Caco-2 (cell line): ENCODE results near the gene NCAPH2. TPM values are rescaled to one million over a fixed set of nuclear protein-coding genes. Genes with fewer than 3 reads are reported as not detected.

Experiments used
- BruUV-seq: library from RNA; stranded (reverse); fragments of 400-500 nt; replicated peaks from 2 replicates; lab custom pipeline; 2021; lab: Mats Ljungman, UMichigan
- CTCF ChIA-PET: fragments of 300-600 bp; sonication (Branson Sonifier 250); formaldehyde crosslinking; loops from one replicate; lab custom pipeline; 2022; ENCODE audit warnings: antibody characterized with exemption; lab: Charles Lee
- POLR2A ChIA-PET: fragments of 300-600 bp; sonication (Branson Sonifier 250); formaldehyde crosslinking; loops from one replicate; lab custom pipeline; 2022; ENCODE audit warnings: antibody characterized with exemption; lab: Charles Lee
- DNase-seq, 2 experiments: peaks; one replicate each; pipeline versions ENCODE4 v3.0.0 to v3.0.0-alpha.2; 2020 to 2022
- H3K27me3 ChIP-seq: replicated peaks from 2 replicates; pipeline ENCODE4 v1.6.0; 2011; ENCODE audit warnings: low read length; ENCODE audit not compliant: control insufficient read depth, insufficient read depth
- H3K36me3 ChIP-seq: 2 replicates; pipeline ENCODE4 v1.5.1; 2011; ENCODE audit warnings: low read length; ENCODE audit not compliant: control insufficient read depth, insufficient read depth
- H3K4me1 ChIP-seq: fragments of 250-450 bp; sonication (Bioruptor Pico); 2 replicates; pipeline ENCODE4 v1.5.1; 2020; ENCODE audit warnings: mild to moderate bottlenecking
- H3K4me3 ChIP-seq: 2 replicates; pipeline ENCODE4 v1.5.1; 2011; ENCODE audit warnings: low read depth, mild to moderate bottlenecking, control low read depth, low read length
- H3K9me3 ChIP-seq: fragments of 250-450 bp; sonication (Bioruptor Pico); 2 replicates; pipeline ENCODE4 v1.5.1; 2020; ENCODE audit warnings: mild to moderate bottlenecking, moderate library complexity
- H3K27ac Mint-ChIP-seq: one replicate; pipeline ENCODE4 v1.8.0; 2022; ENCODE audit warnings: mixed read lengths; ENCODE audit not compliant: unreplicated experiment
- H3K27me3 Mint-ChIP-seq: one replicate; pipeline ENCODE4 v1.8.0; 2022; ENCODE audit warnings: mixed read lengths; ENCODE audit not compliant: insufficient read depth, unreplicated experiment
- H3K36me3 Mint-ChIP-seq: one replicate; pipeline ENCODE4 v1.8.0; 2022; ENCODE audit warnings: mild to moderate bottlenecking, mixed read lengths; ENCODE audit not compliant: insufficient read depth, unreplicated experiment
- H3K4me1 Mint-ChIP-seq: one replicate; pipeline ENCODE4 v1.8.0; 2022; ENCODE audit warnings: low read depth, mixed read lengths; ENCODE audit not compliant: unreplicated experiment
- H3K4me3 Mint-ChIP-seq: one replicate; pipeline ENCODE4 v1.8.0; 2022; ENCODE audit warnings: mild to moderate bottlenecking, moderate library complexity, mixed read lengths; ENCODE audit not compliant: unreplicated experiment
- H3K9me3 Mint-ChIP-seq: one replicate; pipeline ENCODE4 v1.8.0; 2022; ENCODE audit warnings: mixed read lengths; ENCODE audit not compliant: unreplicated experiment
- CTCF ChIP-seq, 2 experiments: fragments of 200-600 bp in 1 of 2; IDR thresholded peaks; 1 replicate in 1 of 2; 2 replicates in 1 of 2; pipeline versions ENCODE4 v1.5.1 to v1.8.0; 2011 to 2022; ENCODE audit warnings: antibody characterized with exemption in 1 of 2, control low read depth in 1 of 2, inconsistent platforms in 1 of 2, low read depth in 1 of 2, low read length in 1 of 2, mild to moderate bottlenecking in 1 of 2, moderate library complexity in 1 of 2; ENCODE audit not compliant: insufficient read depth in 1 of 2, severe bottlenecking in 1 of 2, unreplicated experiment in 1 of 2
- intact Hi-C: fragments of 100-400 bp; cut with micrococcal nuclease; formaldehyde crosslinking; loops from one replicate; pipeline ENCODE4 v1.10.0; 2022; ENCODE audit not compliant: unreplicated experiment
- total RNA-seq: library from RNA; stranded (reverse); gene quantifications from 2 replicates; pipeline ENCODE4 v1.2.3, GENCODE V29; 2022

NCAPH2 gene
- total RNA-seq, 1 experiment from 2014 or later = 88.9 TPM

- no peaks in the 10 kb centered on the region for H3K9me3 Mint-ChIP-seq
- POLR2A ChIA-PET = no interaction called here
- H3K27me3 Mint-ChIP-seq = no peaks in the 10 kb centered on the region
- DNase-seq = no peak
- CTCF ChIA-PET = no interaction called here
- H3K27me3 ChIP-seq = no peaks in the 10 kb centered on the region
- intact Hi-C loops = no loop called here
- H3K4me3 Mint-ChIP-seq = no peak overlapping the region
- no peaks in the 10 kb centered on the region for H3K36me3 ChIP-seq
- H3K27ac Mint-ChIP-seq = no peak overlapping the region
- no peaks in the 10 kb centered on the region for H3K36me3 Mint-ChIP-seq
- no TSS peak for BruUV-seq
- TF ChIP-seq CTCF (IDR thresholded peaks at IDR 0.05; ENCODE audit: insufficient read depth in 1 of 2, low read depth in 1 of 2, low read length in 1 of 2, severe bottlenecking in 1 of 2, unreplicated experiment in 1 of 2) = no peak
- H3K4me1 ChIP-seq = peaks cover 6% of the 10 kb centered on the region; the same call in 1 of the 2 replicates
- no peaks in the 10 kb centered on the region for H3K4me1 Mint-ChIP-seq
- no peaks in the 10 kb centered on the region for H3K9me3 ChIP-seq
- no peak overlapping the region for H3K4me3 ChIP-seq
Observed at GRCh38 chr22:50573491-50574382, 65.7 kb downstream of the NCAPH2 start.

GRCh38 chr22:50574383-50574755 lies 66.3 kb downstream of the NCAPH2 start:
- CTCF ChIA-PET = interaction anchor here (2.5 kb wide), 1 partner anchor 46 kb away, joined by 14 read pairs; no protein-coding TSS in a partner anchor

More at GRCh38 chr22:50574383-50574755, 66.3 kb downstream of the NCAPH2 start:
- DNase-seq = no peak
- POLR2A ChIA-PET = no interaction called here
- H3K27me3 ChIP-seq = no peaks in the 10 kb centered on the region
- H3K4me1 Mint-ChIP-seq = no peaks in the 10 kb centered on the region
- no peak for TF ChIP-seq CTCF (IDR thresholded peaks at IDR 0.05; ENCODE audit: insufficient read depth in 1 of 2, low read depth in 1 of 2, low read length in 1 of 2, severe bottlenecking in 1 of 2, unreplicated experiment in 1 of 2)
- no peak overlapping the region for H3K4me3 Mint-ChIP-seq
- no peaks in the 10 kb centered on the region for H3K9me3 ChIP-seq
- no TSS peak for BruUV-seq
- 0 out of 2 replicates have a peak, but pooled peaks cover under 1% of the 10 kb centered on the region for H3K4me1 ChIP-seq
- H3K27ac Mint-ChIP-seq = no peak overlapping the region
- no peaks in the 10 kb centered on the region for H3K9me3 Mint-ChIP-seq
- H3K4me3 ChIP-seq = no peak overlapping the region
- H3K36me3 ChIP-seq = peaks cover 1% of the 10 kb centered on the region; the same call in 1 of the 2 replicates
- H3K36me3 Mint-ChIP-seq = no peaks in the 10 kb centered on the region
- intact Hi-C loops = no loop called here
- no peaks in the 10 kb centered on the region for H3K27me3 Mint-ChIP-seq

Other genes starting within 250 kb of the NCAPH2 start
- 35.6 and 37.4 TPM in 2 replicates for gene MAPK12, start 246.5 kb upstream of the NCAPH2 start, total RNA-seq
- 1.3 and 1.4 TPM in 2 replicates for gene MAPK11, start 237.8 kb upstream of the NCAPH2 start, total RNA-seq
- gene PLXNB2, start 200.6 kb upstream of the NCAPH2 start, total RNA-seq = 260 and 262 TPM in 2 replicates
- gene DENND6B, start 181.2 kb upstream of the NCAPH2 start, total RNA-seq = 3.4 and 5.5 TPM in 2 replicates
- 55.5 and 60.7 TPM in 2 replicates for gene PPP6R2, start 164.9 kb upstream of the NCAPH2 start, total RNA-seq
- gene SBF1, start 33.2 kb upstream of the NCAPH2 start, total RNA-seq = 77.8 and 82.8 TPM in 2 replicates
- gene ADM2, start 26.7 kb upstream of the NCAPH2 start, total RNA-seq = 28.8 and 30.5 TPM in 2 replicates
- gene MIOX, start 21.4 kb upstream of the NCAPH2 start, total RNA-seq = 0.32 TPM in 1 of 2 replicates, not detected in the other
- gene LMF2, start 522 bp upstream of the NCAPH2 start, total RNA-seq = 68.8 and 77.1 TPM in 2 replicates
- 3.0 and 6.5 TPM in 2 replicates for gene SCO2, start 17.4 kb downstream of the NCAPH2 start, total RNA-seq
- gene TYMP, start 21.8 kb downstream of the NCAPH2 start, total RNA-seq = 3.7 and 3.9 TPM in 2 replicates
- gene KLHDC7B, start 37.7 kb downstream of the NCAPH2 start, total RNA-seq = 1.1 and 2.0 TPM in 2 replicates
- gene SYCE3, start 54.7 kb downstream of the NCAPH2 start, total RNA-seq = not detected in 2 replicates
- gene CPT1B, start 70.2 kb downstream of the NCAPH2 start, total RNA-seq = 19.8 and 24.6 TPM in 2 replicates
- 43.3 and 45.4 TPM in 2 replicates for gene CHKB, start 74.6 kb downstream of the NCAPH2 start, total RNA-seq
- gene MAPK8IP2, start 92.6 kb downstream of the NCAPH2 start, total RNA-seq = 3.2 and 3.9 TPM in 2 replicates
- gene ARSA, start 119.9 kb downstream of the NCAPH2 start, total RNA-seq = 11.5 TPM in 2 replicates
- gene SHANK3, start 164.6 kb downstream of the NCAPH2 start, total RNA-seq = 4.3 and 4.5 TPM in 2 replicates
- gene ACR, start 230.0 kb downstream of the NCAPH2 start, total RNA-seq = not detected in 2 replicates